Tibial artery (tissue), 4 donors: Measurements from ENCODE around the gene FSTL4.
A peak's percentile ranks its signal among the peaks of the same experiment; 100 is the strongest.

ENCODE experiments used
- DNase-seq, 2 donors: peaks; one replicate each; pipeline ENCODE4 v3.0.0-alpha.2; 2019
- H3K27ac ChIP-seq, 2 donors: fragments of 200-600 bp; sonication (generic) in 1 of 2; 1 replicate in 1 of 2; 2 replicates in 1 of 2; pipeline ENCODE4 v1.5.1; 2018 to 2019; ENCODE audit warnings: mild to moderate bottlenecking in 1 of 2
- H3K27me3 ChIP-seq, 2 donors: fragments of 200-600 bp; sonication (generic) in 1 of 2; one replicate each; pipeline versions ENCODE4 v1.5.1 to v1.6.0; 2016 to 2019
- H3K36me3 ChIP-seq, 3 donors: fragments of 200-600 bp; sonication (generic) in 2 of 3; one replicate each; pipeline ENCODE4 v1.5.1; 2016 to 2019; ENCODE audit warnings: mild to moderate bottlenecking in 2 of 3
- H3K4me1 ChIP-seq, 4 donors: fragments of 200-600 bp; sonication (generic) in 2 of 4; 1 replicate in 3 of 4; 2 replicates in 1 of 4; pipeline ENCODE4 v1.5.1; 2016 to 2019
- H3K4me3 ChIP-seq, 2 donors: fragments of 200-600 bp; sonication (generic) in 1 of 2; 1 replicate in 1 of 2; 2 replicates in 1 of 2; pipeline ENCODE4 v1.5.1; 2018 to 2019; ENCODE audit warnings: mild to moderate bottlenecking in 2 of 2
- H3K9me3 ChIP-seq, 3 donors: fragments of 200-600 bp; sonication (generic) in 1 of 3; one replicate each; pipeline ENCODE4 v1.5.1; 2016 to 2019
- CTCF ChIP-seq, 2 experiments: fragments of 200-600 bp in 1 of 2; fragments of 450-650 bp in 1 of 2; IDR thresholded peaks; one replicate each; pipeline ENCODE4 v1.5.1; 2017 to 2019; ENCODE audit warnings: antibody characterized with exemption in 2 of 2, mild to moderate bottlenecking in 1 of 2, moderate library complexity in 1 of 2
- intact Hi-C: fragments of 100-400 bp; cut with DNase I; formaldehyde crosslinking; loops from one replicate; pipeline ENCODE4 v1.15.0; 2023; ENCODE audit warnings: low total_unique reads

FSTL4 gene

DNA sequence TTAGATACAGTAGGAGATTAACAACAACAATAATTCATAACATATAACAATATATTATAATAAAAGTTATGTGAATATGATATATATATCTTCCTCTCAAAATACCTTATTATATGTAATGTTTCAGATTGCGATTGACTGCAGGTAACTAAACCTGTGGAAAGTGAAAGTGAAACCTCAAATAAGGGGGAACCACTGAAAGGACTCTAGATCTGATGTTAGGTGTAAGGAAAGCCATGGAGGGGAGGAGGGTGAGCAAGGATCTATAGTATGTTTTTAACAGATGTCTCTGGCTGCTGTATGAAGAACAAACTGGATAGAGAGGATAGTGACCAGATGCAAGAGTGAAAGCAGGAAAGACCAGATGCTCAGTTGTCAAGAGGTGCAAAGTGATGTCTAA is 5.8 kb upstream of the FSTL4 start:
- intact Hi-C loops = no loop called here
- no peak for DNase-seq
- H3K4me3 ChIP-seq = no peak overlapping the region
- TF ChIP-seq CTCF (IDR thresholded peaks at IDR 0.05) = no peak
- no peaks in the 10 kb centered on the region for H3K4me1 ChIP-seq
- no peaks in the 10 kb centered on the region for H3K9me3 ChIP-seq
- H3K27ac ChIP-seq = no peak overlapping the region
- H3K27me3 ChIP-seq = peaks cover 0 to 25% of the 10 kb centered on the region in 2 donors
- H3K36me3 ChIP-seq = no peaks in the 10 kb centered on the region

GRCh38 chr5:133613743-133614142 is 1.4 kb upstream of the FSTL4 start:
- Histone ChIP-seq H3K27ac (no peak overlapping the region), H3K27me3 (peaks cover 3 to 62% of the 10 kb centered on the region in 2 donors), H3K4me3 (no peak overlapping the region), H3K36me3 (no peaks in the 10 kb centered on the region), H3K9me3 (no peaks in the 10 kb centered on the region), H3K4me1 (peaks cover 4 to 25% (median 20%) of the 10 kb centered on the region in 4 donors)
- DNase-seq = no peak
- intact Hi-C loops = no loop called here
- TF ChIP-seq CTCF (IDR thresholded peaks at IDR 0.05) = no peak

DNA sequence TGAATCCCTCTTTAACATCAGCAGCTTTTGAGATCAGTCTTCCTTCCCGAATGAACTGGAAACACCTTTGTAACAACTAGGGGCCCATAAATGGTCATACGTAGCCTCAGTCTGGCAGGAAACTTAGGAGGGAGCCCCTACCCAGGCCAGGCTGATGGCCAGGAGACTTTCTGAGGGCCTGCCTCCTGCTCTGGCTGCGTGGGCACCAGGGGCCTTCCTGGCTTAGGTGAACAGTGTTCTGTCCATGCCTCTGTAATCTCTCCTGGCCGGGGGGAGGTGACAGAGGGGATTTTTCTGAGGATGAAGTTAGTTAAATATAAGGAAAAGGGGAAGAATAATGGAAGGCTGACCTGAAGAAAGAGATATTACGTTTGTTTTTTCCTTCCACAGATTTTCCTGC is 843 bp upstream of the FSTL4 start:
- TF ChIP-seq CTCF (IDR thresholded peaks at IDR 0.05) = no peak
- H3K27me3 ChIP-seq = peaks cover 3 to 68% of the 10 kb centered on the region in 2 donors
- no peak overlapping the region for H3K4me3 ChIP-seq
- H3K4me1 ChIP-seq = peaks cover 4 to 25% (median 20%) of the 10 kb centered on the region in 4 donors
- no peak for DNase-seq
- no peaks in the 10 kb centered on the region for H3K9me3 ChIP-seq
- intact Hi-C loops = no loop called here
- H3K27ac ChIP-seq = no peak overlapping the region
- H3K36me3 ChIP-seq = no peaks in the 10 kb centered on the region

- H3K27me3 ChIP-seq = peaks cover 3 to 78% of the 10 kb centered on the region in 2 donors
- DNase-seq = no peak
- no peaks in the 10 kb centered on the region for H3K36me3 ChIP-seq
- H3K4me3 ChIP-seq = peak overlapping the region; percentile 32 to 43
- intact Hi-C loops = no loop called here
- H3K27ac ChIP-seq = no peak overlapping the region
- TF ChIP-seq CTCF (IDR thresholded peaks at IDR 0.05) = no peak
- H3K4me1 ChIP-seq = peaks cover 4 to 25% (median 20%) of the 10 kb centered on the region in 4 donors
- no peaks in the 10 kb centered on the region for H3K9me3 ChIP-seq
These were observed 738 bp downstream of the FSTL4 start for GRCh38 chr5:133611357-133612248.

GRCh38 chr5:133610489-133611356 is 1.6 kb downstream of the FSTL4 start:
- peak overlapping the region in 1 of 2 donors; percentile 43 for H3K4me3 ChIP-seq
- no peak overlapping the region for H3K27ac ChIP-seq
- H3K9me3 ChIP-seq = no peaks in the 10 kb centered on the region
- peaks cover 3 to 78% of the 10 kb centered on the region in 2 donors for H3K27me3 ChIP-seq
- peak in 1 of 2 donors; percentile 34 for DNase-seq
- intact Hi-C loops = no loop called here
- H3K4me1 ChIP-seq = peaks cover 4 to 25% (median 20%) of the 10 kb centered on the region in 4 donors
- no peaks in the 10 kb centered on the region for H3K36me3 ChIP-seq
- peak; percentile 29 to 44 for TF ChIP-seq CTCF (IDR thresholded peaks at IDR 0.05)
